Tracheal epithelial cell (primary cell): ENCODE measurements around the gene H6PD. TPM values are rescaled to one million over a fixed set of nuclear protein-coding genes. Genes with fewer than 3 reads are reported as not detected.

Experiments used
- total RNA-seq: library from RNA; depleted of rRNA; stranded (reverse); fragments of >200 nt; gene quantifications from 2 replicates; pipeline ENCODE4 v1.2.1, GENCODE V29; 2014

The H6PD gene, protein sequence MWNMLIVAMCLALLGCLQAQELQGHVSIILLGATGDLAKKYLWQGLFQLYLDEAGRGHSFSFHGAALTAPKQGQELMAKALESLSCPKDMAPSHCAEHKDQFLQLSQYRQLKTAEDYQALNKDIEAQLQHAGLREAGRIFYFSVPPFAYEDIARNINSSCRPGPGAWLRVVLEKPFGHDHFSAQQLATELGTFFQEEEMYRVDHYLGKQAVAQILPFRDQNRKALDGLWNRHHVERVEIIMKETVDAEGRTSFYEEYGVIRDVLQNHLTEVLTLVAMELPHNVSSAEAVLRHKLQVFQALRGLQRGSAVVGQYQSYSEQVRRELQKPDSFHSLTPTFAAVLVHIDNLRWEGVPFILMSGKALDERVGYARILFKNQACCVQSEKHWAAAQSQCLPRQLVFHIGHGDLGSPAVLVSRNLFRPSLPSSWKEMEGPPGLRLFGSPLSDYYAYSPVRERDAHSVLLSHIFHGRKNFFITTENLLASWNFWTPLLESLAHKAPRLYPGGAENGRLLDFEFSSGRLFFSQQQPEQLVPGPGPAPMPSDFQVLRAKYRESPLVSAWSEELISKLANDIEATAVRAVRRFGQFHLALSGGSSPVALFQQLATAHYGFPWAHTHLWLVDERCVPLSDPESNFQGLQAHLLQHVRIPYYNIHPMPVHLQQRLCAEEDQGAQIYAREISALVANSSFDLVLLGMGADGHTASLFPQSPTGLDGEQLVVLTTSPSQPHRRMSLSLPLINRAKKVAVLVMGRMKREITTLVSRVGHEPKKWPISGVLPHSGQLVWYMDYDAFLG
- 8.3 and 12.0 TPM in 2 replicates for total RNA-seq

DNA sequence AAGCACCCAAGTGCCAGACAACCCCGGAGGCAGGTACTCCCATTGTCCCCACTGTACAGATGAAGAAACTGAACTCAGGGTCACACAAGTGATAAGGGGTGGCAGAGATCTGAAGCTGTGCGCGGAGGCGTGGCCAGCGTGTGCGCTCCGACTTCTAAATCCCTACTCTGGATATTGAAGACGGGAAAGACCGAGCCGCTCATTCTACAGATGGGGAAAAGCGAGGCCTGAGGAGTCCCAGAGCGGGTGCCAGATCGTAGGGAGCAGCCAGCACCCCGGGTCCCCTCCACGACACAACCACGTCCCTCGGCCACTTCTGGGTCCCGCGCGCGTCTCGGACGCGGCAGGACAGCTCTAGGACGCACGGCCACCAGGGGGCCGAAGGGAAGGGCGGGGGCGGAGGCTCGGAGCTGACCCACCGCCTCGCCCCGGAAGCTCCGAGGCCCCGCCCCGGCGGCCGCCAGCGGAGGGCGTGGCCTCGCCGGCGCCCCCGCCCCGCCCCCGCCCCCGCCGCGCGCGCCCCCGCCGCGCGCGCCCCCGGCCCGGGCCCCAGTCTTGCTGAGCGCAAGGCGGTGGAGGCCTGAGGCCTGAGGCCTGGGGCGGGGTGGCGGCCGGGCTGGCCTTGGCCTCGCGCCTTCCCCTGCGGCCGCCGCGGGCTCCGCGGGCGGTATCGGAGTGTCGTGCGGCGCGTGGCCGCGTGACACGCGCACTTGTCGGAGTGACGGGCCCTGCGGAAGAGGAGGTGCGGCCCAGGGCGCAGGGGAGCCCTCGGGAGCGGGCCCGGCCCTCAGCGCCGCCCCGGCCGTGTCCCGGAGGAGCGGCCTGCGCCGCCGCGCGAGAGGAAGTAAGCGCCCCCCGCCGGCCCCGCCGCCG lies at the start of gene H6PD:
Gene H6PD, plus strand, starts transcription at position 552 of the 873 bp plus-strand sequence. CDS start 10,161 bp downstream, outside the sequence.

DNA sequence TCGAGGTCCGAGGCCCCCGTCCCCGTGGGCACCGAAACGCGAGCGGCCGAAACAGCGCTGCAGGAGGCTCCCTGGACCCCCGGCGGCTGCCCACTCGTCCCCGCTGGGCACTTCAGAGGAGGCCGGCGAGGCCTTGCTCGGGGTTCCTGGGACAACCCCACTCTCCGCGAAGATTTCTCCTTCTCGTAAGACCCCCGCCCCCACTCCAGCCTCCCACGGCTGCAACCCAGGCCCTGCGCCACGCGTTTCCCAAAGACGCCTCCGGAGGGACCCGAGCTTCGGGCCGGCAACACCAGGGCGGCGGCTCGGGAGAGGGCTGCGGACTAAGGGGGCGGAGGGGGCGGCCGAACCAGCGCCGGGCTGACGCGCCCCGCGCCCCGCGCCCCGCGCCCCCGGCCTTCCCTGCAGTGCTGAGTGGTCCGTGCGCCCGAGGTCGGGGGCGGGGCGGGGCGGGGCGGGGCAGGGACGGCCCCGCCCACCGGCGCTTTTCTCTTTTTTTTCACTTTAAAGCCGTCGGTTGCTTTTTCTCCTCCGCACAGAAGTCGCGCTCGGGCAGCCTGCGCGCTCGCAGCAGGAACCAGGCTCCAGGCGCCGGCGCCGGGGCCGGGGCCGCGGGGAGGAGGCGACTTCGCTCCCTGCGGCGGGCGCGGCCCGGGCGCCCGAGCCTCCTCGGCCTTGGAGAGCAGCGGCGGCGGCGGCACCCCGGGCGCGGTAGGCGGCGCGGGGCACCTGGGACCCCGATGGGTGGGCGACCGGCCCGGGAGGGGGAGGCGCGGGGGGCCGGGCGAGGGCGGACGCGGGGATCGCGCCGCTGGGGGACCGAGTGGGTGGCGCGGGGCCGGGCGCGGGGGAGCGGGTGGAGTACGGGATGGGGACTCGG lies 58.0 kb downstream of the H6PD start, which contains the start of gene SPSB1:
Gene SPSB1, plus strand, starts transcription at position 534 of the 880 bp plus-strand sequence. CDS start 62,998 bp downstream, outside the sequence.

Other genes with a start within 250 kb of the H6PD start
- not detected in 2 replicates for gene SLC2A7, start 208.4 kb upstream of the H6PD start, total RNA-seq
- under 0.01 TPM in 1 of 2 replicates, not detected in the other for gene SLC2A5, start 165.1 kb upstream of the H6PD start, total RNA-seq
- 20.0 and 26.0 TPM in 2 replicates for gene GPR157, start 105.7 kb upstream of the H6PD start, total RNA-seq
- gene SPSB1, start 58.1 kb downstream of the H6PD start, total RNA-seq = 6.0 and 18.3 TPM in 2 replicates